ENCODE results near the gene PIEZO2.
A peak's percentile ranks its signal among the peaks of the same experiment; 100 is the strongest.

Gene PIEZO2

DNA sequence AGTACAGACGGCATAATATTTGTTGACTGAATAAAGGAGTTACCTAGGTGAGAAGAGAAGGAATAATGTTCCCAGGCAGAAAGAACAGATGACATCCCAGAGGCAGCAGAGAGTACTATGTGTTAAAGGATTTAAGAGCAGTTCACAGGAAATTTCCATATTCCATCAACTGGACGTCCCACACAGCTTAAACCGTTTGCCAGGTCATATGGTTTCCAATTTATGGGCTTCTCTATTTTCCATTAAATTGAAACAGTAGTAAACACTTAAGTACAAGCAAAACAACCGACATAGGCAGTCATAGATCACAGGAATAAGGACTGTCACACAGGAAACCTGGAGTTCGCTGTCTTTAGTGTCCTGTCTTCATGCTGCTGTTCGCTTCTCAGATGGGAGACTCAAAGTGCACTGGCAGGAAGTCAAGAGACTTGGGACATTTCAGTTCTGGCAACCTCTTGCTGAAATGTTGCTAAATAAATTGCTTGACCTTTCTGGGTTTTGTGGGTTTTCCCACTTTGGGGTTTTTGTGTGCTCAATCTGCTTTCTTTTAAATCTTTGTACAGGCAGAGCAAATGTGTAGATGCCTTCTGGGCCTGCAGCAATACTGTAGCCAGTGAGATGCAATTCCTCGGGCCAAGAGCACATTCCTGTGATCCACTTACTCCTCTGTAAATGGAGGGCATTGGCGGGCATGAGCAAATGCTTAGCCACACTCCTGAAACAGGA lies 5.8 kb upstream of the PIEZO2 start:
- no peaks in the 10 kb centered on the region for H4K20me1 ChIP-seq (ENCODE audit: control insufficient read depth, insufficient read depth, low read depth, low read length)
- no peak for TF ChIP-seq EZH2phosphoT487 (IDR thresholded peaks at IDR 0.05; ENCODE audit: borderline replicate concordance, low read length)
- TF ChIP-seq, protein P1, sequence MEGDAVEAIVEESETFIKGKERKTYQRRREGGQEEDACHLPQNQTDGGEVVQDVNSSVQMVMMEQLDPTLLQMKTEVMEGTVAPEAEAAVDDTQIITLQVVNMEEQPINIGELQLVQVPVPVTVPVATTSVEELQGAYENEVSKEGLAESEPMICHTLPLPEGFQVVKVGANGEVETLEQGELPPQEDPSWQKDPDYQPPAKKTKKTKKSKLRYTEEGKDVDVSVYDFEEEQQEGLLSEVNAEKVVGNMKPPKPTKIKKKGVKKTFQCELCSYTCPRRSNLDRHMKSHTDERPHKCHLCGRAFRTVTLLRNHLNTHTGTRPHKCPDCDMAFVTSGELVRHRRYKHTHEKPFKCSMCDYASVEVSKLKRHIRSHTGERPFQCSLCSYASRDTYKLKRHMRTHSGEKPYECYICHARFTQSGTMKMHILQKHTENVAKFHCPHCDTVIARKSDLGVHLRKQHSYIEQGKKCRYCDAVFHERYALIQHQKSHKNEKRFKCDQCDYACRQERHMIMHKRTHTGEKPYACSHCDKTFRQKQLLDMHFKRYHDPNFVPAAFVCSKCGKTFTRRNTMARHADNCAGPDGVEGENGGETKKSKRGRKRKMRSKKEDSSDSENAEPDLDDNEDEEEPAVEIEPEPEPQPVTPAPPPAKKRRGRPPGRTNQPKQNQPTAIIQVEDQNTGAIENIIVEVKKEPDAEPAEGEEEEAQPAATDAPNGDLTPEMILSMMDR (IDR thresholded peaks at IDR 0.05; ENCODE audit: low read depth, low read length, poor library complexity, severe bottlenecking), result no peak
- H3K27ac ChIP-seq (ENCODE audit: low read depth, low read length), result no peak overlapping the region
- H3K4me3 ChIP-seq (ENCODE audit: low read length), result no peak overlapping the region
- no peaks in the 10 kb centered on the region for H3K9me2 ChIP-seq (replicated peaks; ENCODE audit: control insufficient read depth, low read length)
- H3K36me3 ChIP-seq (ENCODE audit: control insufficient read depth, low read length), result no peaks in the 10 kb centered on the region
- no peaks in the 10 kb centered on the region for H3K79me2 ChIP-seq (ENCODE audit: control insufficient read depth, low read length)
- no peak overlapping the region for H3K4me2 ChIP-seq (ENCODE audit: low read length)
- H3K27me3 ChIP-seq (ENCODE audit: control insufficient read depth, low read length), result no peaks in the 10 kb centered on the region
- H3F3A ChIP-seq (ENCODE audit: control insufficient read depth, insufficient read depth), result no peaks in the 10 kb centered on the region
- no peaks in the 10 kb centered on the region for H3K4me1 ChIP-seq (ENCODE audit: control insufficient read depth, low read length)
- H3K9me3 ChIP-seq (ENCODE audit: control insufficient read depth, insufficient read depth, low read length), result no peaks in the 10 kb centered on the region

DNA sequence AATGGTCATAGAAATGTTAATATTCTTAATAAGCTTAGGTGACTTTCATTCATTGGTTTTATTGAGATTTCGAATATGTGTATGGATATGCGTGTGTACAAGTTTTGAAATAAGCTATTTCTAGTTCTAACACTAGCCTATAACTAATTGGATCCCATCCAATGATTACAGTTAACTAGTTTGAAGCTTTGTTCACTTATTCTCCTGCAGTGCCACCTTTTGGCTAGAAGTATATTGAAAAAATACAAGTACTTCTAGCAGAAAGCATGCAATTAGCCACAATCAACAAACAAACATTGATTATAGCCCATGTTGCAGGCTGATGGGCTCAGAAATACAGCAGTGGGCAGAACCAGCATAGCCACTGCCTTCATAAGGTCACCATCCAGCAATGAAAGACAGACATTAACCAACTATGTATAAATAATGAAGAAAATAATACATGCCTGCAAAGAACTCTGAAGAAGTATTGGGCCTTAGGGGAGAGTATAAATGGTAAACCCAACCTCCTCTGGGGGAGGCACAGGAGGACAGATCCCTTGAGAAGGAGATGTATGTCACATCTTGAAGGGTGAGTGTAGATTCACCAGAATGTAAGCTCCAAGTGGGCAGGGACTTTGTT lies 5.1 kb upstream of the PIEZO2 start:
- no peaks in the 10 kb centered on the region for H3K4me1 ChIP-seq (ENCODE audit: control insufficient read depth, low read length)
- H3K9me3 ChIP-seq (ENCODE audit: control insufficient read depth, insufficient read depth, low read length), result no peaks in the 10 kb centered on the region
- no peak overlapping the region for H3K4me2 ChIP-seq (ENCODE audit: low read length)
- H3F3A ChIP-seq (ENCODE audit: control insufficient read depth, insufficient read depth), result no peaks in the 10 kb centered on the region
- no peaks in the 10 kb centered on the region for H3K27me3 ChIP-seq (ENCODE audit: control insufficient read depth, low read length)
- H3K36me3 ChIP-seq (ENCODE audit: control insufficient read depth, low read length), result no peaks in the 10 kb centered on the region
- H3K79me2 ChIP-seq (ENCODE audit: control insufficient read depth, low read length), result no peaks in the 10 kb centered on the region
- H3K27ac ChIP-seq (ENCODE audit: low read depth, low read length), result no peak overlapping the region
- no peak overlapping the region for H3K4me3 ChIP-seq (ENCODE audit: low read length)
- no peaks in the 10 kb centered on the region for H3K9me2 ChIP-seq (replicated peaks; ENCODE audit: control insufficient read depth, low read length)
- H4K20me1 ChIP-seq (ENCODE audit: control insufficient read depth, insufficient read depth, low read depth, low read length), result no peaks in the 10 kb centered on the region
- TF ChIP-seq, protein P1 (IDR thresholded peaks at IDR 0.05; ENCODE audit: low read depth, low read length, poor library complexity, severe bottlenecking), result peak; percentile 59
- TF ChIP-seq EZH2phosphoT487 (IDR thresholded peaks at IDR 0.05; ENCODE audit: borderline replicate concordance, low read length), result no peak

DNA sequence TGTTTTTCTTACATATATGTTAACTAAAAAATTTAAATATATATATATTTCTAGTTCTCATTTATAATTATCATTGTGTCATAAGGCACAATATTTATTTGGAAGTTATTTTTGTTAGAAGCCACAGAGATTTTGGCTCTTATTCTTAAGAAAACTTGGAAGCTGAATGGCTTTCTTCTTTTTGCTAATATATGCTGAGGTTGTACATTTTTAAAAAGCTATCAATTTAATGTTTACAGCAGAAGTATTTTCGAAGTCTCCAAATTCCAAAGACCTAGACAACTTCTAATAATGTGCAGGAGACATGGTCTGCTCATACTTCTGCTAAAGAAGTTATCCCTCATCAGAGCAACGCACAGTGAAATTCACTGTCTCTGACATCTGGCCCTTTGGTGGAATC lies 3.7 kb upstream of the PIEZO2 start:
- H3K4me2 ChIP-seq (ENCODE audit: low read length), result no peak overlapping the region
- no peaks in the 10 kb centered on the region for H3K4me1 ChIP-seq (ENCODE audit: control insufficient read depth, low read length)
- no peaks in the 10 kb centered on the region for H3K27me3 ChIP-seq (ENCODE audit: control insufficient read depth, low read length)
- H3K36me3 ChIP-seq (ENCODE audit: control insufficient read depth, low read length), result no peaks in the 10 kb centered on the region
- TF ChIP-seq, protein P1 (IDR thresholded peaks at IDR 0.05; ENCODE audit: low read depth, low read length, poor library complexity, severe bottlenecking), result no peak
- TF ChIP-seq EZH2phosphoT487 (IDR thresholded peaks at IDR 0.05; ENCODE audit: borderline replicate concordance, low read length), result no peak
- H3F3A ChIP-seq (ENCODE audit: control insufficient read depth, insufficient read depth), result no peaks in the 10 kb centered on the region
- H3K9me2 ChIP-seq (replicated peaks; ENCODE audit: control insufficient read depth, low read length), result no peaks in the 10 kb centered on the region
- no peaks in the 10 kb centered on the region for H3K9me3 ChIP-seq (ENCODE audit: control insufficient read depth, insufficient read depth, low read length)
- H4K20me1 ChIP-seq (ENCODE audit: control insufficient read depth, insufficient read depth, low read depth, low read length), result no peaks in the 10 kb centered on the region
- no peak overlapping the region for H3K4me3 ChIP-seq (ENCODE audit: low read length)
- H3K79me2 ChIP-seq (ENCODE audit: control insufficient read depth, low read length), result no peaks in the 10 kb centered on the region
- H3K27ac ChIP-seq (ENCODE audit: low read depth, low read length), result no peak overlapping the region

Measured in DOHH2 (cell line).